ENCODE data around the gene CPT1B.
"Not testable (repeated sequence)": the region's sequence is repeated elsewhere in the genome, so short reads cannot be mapped to it uniquely, and the experiment has no call there.

GRCh38 chr22:50520184-50520583, 58.0 kb downstream of the CPT1B start:
- not testable (repeated sequence) for TF ChIP-seq EZH2 (IDR thresholded peaks at IDR 0.05; ENCODE audit: low read depth, low read length, severe bottlenecking); CTCF (IDR thresholded peaks at IDR 0.05; ENCODE audit: control extremely low read depth in 1 of 3, insufficient read depth in 1 of 3, low read depth in 1 of 3, low read length in 3 of 3); POLR2AphosphoS5 (IDR thresholded peaks at IDR 0.05; ENCODE audit: low read depth, low read length); SIN3A (conservative IDR thresholded peaks at IDR 0.05 in 1 of 2, IDR thresholded peaks at IDR 0.05 in 1 of 2; ENCODE audit: low read depth in 1 of 2, low read length in 2 of 2); POLR2A (IDR thresholded peaks at IDR 0.05; ENCODE audit: control extremely low read depth in 1 of 2, low read depth in 2 of 2, low read length in 2 of 2); USF2 (IDR thresholded peaks at IDR 0.05; ENCODE audit: low read length); ZNF274 (IDR thresholded peaks at IDR 0.05; ENCODE audit: borderline replicate concordance, extremely low read depth, low read length); GABPA (IDR thresholded peaks at IDR 0.05; ENCODE audit: borderline replicate concordance, insufficient read depth, low read length); E2F6 (IDR thresholded peaks at IDR 0.05); CEBPB (IDR thresholded peaks at IDR 0.05; ENCODE audit: low read depth, low read length); MAFK (IDR thresholded peaks at IDR 0.05; ENCODE audit: low read depth, low read length); TAF1 (IDR thresholded peaks at IDR 0.05; ENCODE audit: low read depth, low read length); SP1 (IDR thresholded peaks at IDR 0.05; ENCODE audit: low read depth, low read length)
